Nephron progenitor cell (in vitro differentiated cells): Measurements from ENCODE around the gene AGAP3.

Source experiments
- DNase-seq: peaks from one replicate; pipeline ENCODE4 v3.0.0; 2021
- H3K27ac Mint-ChIP-seq: 2 replicates; pipeline ENCODE4 v1.8.0; 2021; ENCODE audit warnings: mild to moderate bottlenecking, moderate library complexity, mixed read lengths
- H3K27me3 Mint-ChIP-seq: 2 replicates; pipeline ENCODE4 v1.8.0; 2021; ENCODE audit warnings: mild to moderate bottlenecking, low read depth, mixed read lengths; ENCODE audit not compliant: poor library complexity
- H3K36me3 Mint-ChIP-seq: 2 replicates; pipeline ENCODE4 v1.8.0; 2021; ENCODE audit warnings: low read depth, mixed read lengths
- H3K4me1 Mint-ChIP-seq: 2 replicates; pipeline ENCODE4 v1.8.0; 2021; ENCODE audit warnings: mixed read lengths
- H3K4me3 Mint-ChIP-seq: 2 replicates; pipeline ENCODE4 v1.8.0; 2021; ENCODE audit warnings: mild to moderate bottlenecking, moderate library complexity, mixed read lengths
- H3K9me3 Mint-ChIP-seq: 2 replicates; pipeline ENCODE4 v1.8.0; 2021; ENCODE audit warnings: mild to moderate bottlenecking, moderate library complexity, mixed read lengths
- CTCF ChIP-seq: fragments of 200-600 bp; sonication (generic); IDR thresholded peaks from 2 replicates; pipeline ENCODE4 v1.5.0; 2021; ENCODE audit warnings: antibody characterized with exemption

Gene AGAP3

GRCh38 chr7:151088019-151088855 is 2.0 kb downstream of the AGAP3 start:
- Mint-ChIP-seq H3K27ac (peak overlapping the region; percentile 61), H3K27me3 (peaks cover 4% of the 10 kb centered on the region), H3K36me3 (no peaks in the 10 kb centered on the region), H3K9me3 (no peaks in the 10 kb centered on the region), H3K4me3 (peak overlapping the region; percentile 83), H3K4me1 (peaks cover 51% of the 10 kb centered on the region)
- DNase-seq, result no peak
- TF ChIP-seq CTCF, result no peak

GRCh38 chr7:151088856-151089699 is 2.8 kb downstream of the AGAP3 start:
- peak overlapping the region; percentile 83 for H3K4me3 Mint-ChIP-seq
- TF ChIP-seq CTCF, result no peak
- no peaks in the 10 kb centered on the region for H3K36me3 Mint-ChIP-seq
- peaks cover 51% of the 10 kb centered on the region for H3K4me1 Mint-ChIP-seq
- DNase-seq, result peak; percentile 59
- peaks cover 4% of the 10 kb centered on the region for H3K27me3 Mint-ChIP-seq
- H3K27ac Mint-ChIP-seq, result peak overlapping the region; percentile 66
- H3K9me3 Mint-ChIP-seq, result no peaks in the 10 kb centered on the region

- Mint-ChIP-seq H3K27me3 (peaks cover 4% of the 10 kb centered on the region), H3K27ac (peak overlapping the region; percentile 66), H3K4me3 (peak overlapping the region; percentile 83), H3K36me3 (no peaks in the 10 kb centered on the region), H3K4me1 (peaks cover 50% of the 10 kb centered on the region), H3K9me3 (no peaks in the 10 kb centered on the region)
- DNase-seq, result no peak
- TF ChIP-seq CTCF, result no peak
Observed at GRCh38 chr7:151089893-151090730, 3.8 kb downstream of the AGAP3 start.

- no peak overlapping the region for H3K27ac Mint-ChIP-seq
- H3K4me3 Mint-ChIP-seq, result no peak overlapping the region
- H3K9me3 Mint-ChIP-seq, result no peaks in the 10 kb centered on the region
Observed at GRCh38 chr7:151091003-151091402, 4.7 kb downstream of the AGAP3 start.

More at GRCh38 chr7:151091003-151091402, 4.7 kb downstream of the AGAP3 start:
- DNase-seq, result no peak
- Mint-ChIP-seq H3K36me3 (no peaks in the 10 kb centered on the region), H3K4me1 (peaks cover 42% of the 10 kb centered on the region), H3K27me3 (peaks cover 4% of the 10 kb centered on the region)
- TF ChIP-seq CTCF, result no peak
